GDM1 (cell line): ENCODE measurements around the gene SRRM4.

Experiments used
- DNase-seq: peaks from one replicate; lab custom pipeline; 2025; lab: John Stamatoyannopoulos, UW

The SRRM4 gene

GRCh38 chr12:119202544-119202943 is 221.2 kb downstream of the SRRM4 start:
- no peak for DNase-seq

GRCh38 chr12:119204131-119204530 is 222.8 kb downstream of the SRRM4 start:
- DNase-seq = no peak

DNA sequence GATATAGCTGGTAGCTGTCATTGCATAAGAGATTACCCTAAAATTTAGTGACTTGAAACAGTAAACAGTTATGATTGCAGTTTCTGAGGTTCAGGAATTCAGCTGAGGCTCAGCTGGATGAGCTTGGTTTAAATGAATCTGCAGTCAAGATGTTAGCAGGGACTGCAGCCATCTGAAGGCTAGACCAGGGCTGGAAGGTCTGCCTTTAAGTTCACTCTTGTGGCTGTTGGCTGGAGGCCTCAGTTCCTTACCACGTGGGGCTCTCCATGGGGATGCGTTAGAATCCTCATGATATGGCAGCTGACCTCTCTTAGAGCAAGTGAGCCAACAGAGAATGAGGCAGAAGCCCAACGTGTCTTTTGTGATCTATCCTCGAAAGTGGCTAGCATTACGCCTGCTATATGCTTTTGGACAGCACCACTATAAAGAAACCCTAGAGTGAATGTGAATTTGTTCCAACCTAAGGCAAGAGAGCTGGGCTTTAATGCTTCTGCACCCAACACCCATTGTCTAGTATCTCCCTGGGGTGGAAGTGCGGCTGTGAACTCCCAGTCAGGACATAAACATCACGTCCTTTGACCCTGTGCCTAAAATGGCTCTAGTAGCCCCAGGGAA is 223.4 kb downstream of the SRRM4 start:
- DNase-seq = no peak

DNA sequence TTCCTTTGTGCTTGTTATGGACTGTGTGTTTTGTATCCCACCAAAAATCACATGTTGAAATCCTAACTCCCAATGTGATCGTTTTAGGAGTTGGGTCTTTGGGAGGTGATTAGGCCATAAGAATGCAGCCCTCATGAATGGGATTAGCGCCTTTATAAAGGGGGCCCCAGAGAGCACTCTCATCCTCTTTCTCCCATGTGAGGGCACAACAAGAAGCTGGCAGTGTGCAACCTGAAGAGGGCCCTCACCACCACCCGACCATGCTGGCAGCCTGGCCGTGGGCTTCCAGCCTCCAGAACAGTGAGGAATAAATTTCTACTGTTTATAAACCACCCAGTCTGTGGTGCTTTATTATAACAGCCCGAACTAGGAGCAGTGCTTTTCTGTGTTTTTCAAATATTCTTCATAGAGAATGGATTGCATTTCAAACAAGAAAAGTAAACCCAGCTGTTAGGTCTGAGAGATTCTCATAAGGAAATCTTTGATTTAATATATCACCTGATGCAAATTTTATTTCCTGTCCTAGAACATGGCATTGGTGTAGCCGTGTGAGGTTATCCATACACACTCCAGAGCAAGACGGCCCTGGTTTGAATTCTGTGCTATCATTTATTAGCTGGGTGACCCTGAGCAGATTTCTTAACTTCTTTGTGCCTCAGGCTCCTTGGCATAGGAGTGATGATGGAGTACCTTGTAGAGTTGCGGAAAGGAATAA is 225.2 kb downstream of the SRRM4 start:
- DNase-seq = no peak

- no peak for DNase-seq
Measured at GRCh38 chr12:119207063-119207560, 225.8 kb downstream of the SRRM4 start.

GRCh38 chr12:119208626-119209061 is 227.3 kb downstream of the SRRM4 start:
- no peak for DNase-seq

DNA sequence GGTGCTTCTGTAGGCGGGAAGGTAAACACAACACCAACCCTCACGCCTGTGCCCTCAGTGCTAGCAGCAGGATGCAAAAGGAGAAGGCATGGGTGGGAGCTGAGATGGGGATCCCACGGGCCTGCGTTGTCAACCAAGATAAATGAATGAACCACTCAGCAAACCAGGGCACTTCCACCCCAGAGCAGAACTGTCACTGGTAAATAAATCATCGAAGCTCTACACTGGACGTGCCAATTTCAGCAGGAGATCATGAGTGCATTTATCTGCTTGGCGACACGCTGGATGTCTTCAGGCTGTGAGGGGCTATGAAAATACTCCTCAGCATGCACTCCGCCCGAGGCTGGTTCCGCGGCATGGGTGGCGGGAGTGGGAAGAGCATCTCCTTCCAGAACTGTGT is 230.5 kb downstream of the SRRM4 start:
- no peak for DNase-seq
